ENCODE results near the gene SPO11. TPM values are rescaled to one million over a fixed set of nuclear protein-coding genes. Genes with fewer than 3 reads are reported as not detected.

SPO11 gene
- not detected for polyA plus RNA-seq (ENCODE audit: insufficient read length)

- DNase-seq (ENCODE audit: low read depth) = no peak
Observed at GRCh38 chr20:57329608-57330221, at the start of gene SPO11. TSS of gene SPO11 (plus strand) at chr20:57329803. CDS start at chr20:57329868, 65 bp downstream.

GRCh38 chr20:57280221-57280620, 49.4 kb upstream of the SPO11 start:
- DNase-seq (ENCODE audit: low read depth) = no peak

GRCh38 chr20:57281900-57282299, 47.7 kb upstream of the SPO11 start:
- DNase-seq (ENCODE audit: low read depth) = no peak

- no peak for DNase-seq (ENCODE audit: low read depth)
Observed at GRCh38 chr20:57282670-57283361, 46.8 kb upstream of the SPO11 start.

- no peak for DNase-seq (ENCODE audit: low read depth)
Observed at GRCh38 chr20:57283860-57284259, 45.7 kb upstream of the SPO11 start.

- no peak for DNase-seq (ENCODE audit: low read depth)
Observed at GRCh38 chr20:57287007-57287880, 42.4 kb upstream of the SPO11 start.

GRCh38 chr20:57287901-57288300, 41.7 kb upstream of the SPO11 start:
- no peak for DNase-seq (ENCODE audit: low read depth)

- no peak for DNase-seq (ENCODE audit: low read depth)
Observed at GRCh38 chr20:57288651-57289277, 40.8 kb upstream of the SPO11 start.

GRCh38 chr20:57289391-57290177, 40.0 kb upstream of the SPO11 start:
- no peak for DNase-seq (ENCODE audit: low read depth)

GRCh38 chr20:57290178-57290484, 39.5 kb upstream of the SPO11 start:
- no peak for DNase-seq (ENCODE audit: low read depth)

GRCh38 chr20:57291003-57291402, 38.6 kb upstream of the SPO11 start:
- no peak for DNase-seq (ENCODE audit: low read depth)

GRCh38 chr20:57291694-57292093, 37.9 kb upstream of the SPO11 start:
- DNase-seq (ENCODE audit: low read depth) = no peak

- DNase-seq (ENCODE audit: low read depth) = no peak
Observed at GRCh38 chr20:57292611-57293010, 37.0 kb upstream of the SPO11 start.

- DNase-seq (ENCODE audit: low read depth) = no peak
Observed at GRCh38 chr20:57293995-57294394, 35.6 kb upstream of the SPO11 start.

GRCh38 chr20:57294550-57294949, 35.1 kb upstream of the SPO11 start:
- DNase-seq (ENCODE audit: low read depth) = no peak

GRCh38 chr20:57298457-57298856, 31.1 kb upstream of the SPO11 start:
- no peak for DNase-seq (ENCODE audit: low read depth)

- no peak for DNase-seq (ENCODE audit: low read depth)
Observed at GRCh38 chr20:57301026-57301425, 28.6 kb upstream of the SPO11 start.

- DNase-seq (ENCODE audit: low read depth) = no peak
Observed at GRCh38 chr20:57306747-57307146, 22.9 kb upstream of the SPO11 start.

GRCh38 chr20:57308451-57309271, 20.9 kb upstream of the SPO11 start:
- no peak for DNase-seq (ENCODE audit: low read depth)

- DNase-seq (ENCODE audit: low read depth) = no peak
Observed at GRCh38 chr20:57309544-57310115, 20.0 kb upstream of the SPO11 start.

All from forelimb muscle (tissue), 1 donor.